PFSK-1 (cell line): ENCODE measurements around the gene PSMC5.

Source experiments
- POLR2AphosphoS5 ChIP-seq: IDR thresholded peaks from 2 replicates; pipeline ENCODE4 v1.6.1; 2012; ENCODE audit warnings: low read depth, mild to moderate bottlenecking, control low read depth, low read length, moderate library complexity
- REST ChIP-seq, 2 experiments: IDR thresholded peaks; 2 replicates each; pipeline versions ENCODE4 v1.6.1 to v1.8.0; 2011 to 2012; ENCODE audit warnings: low read depth in 2 of 2, low read length in 2 of 2, control low read depth in 1 of 2, inconsistent platforms in 1 of 2, mild to moderate bottlenecking in 1 of 2, moderate library complexity in 1 of 2; ENCODE audit not compliant: insufficient read depth in 1 of 2
- SIN3A ChIP-seq: IDR thresholded peaks from 2 replicates; pipeline ENCODE4 v1.6.1; 2012; ENCODE audit warnings: mild to moderate bottlenecking, low read length, moderate library complexity, borderline replicate concordance; ENCODE audit not compliant: insufficient read depth
- TAF1 ChIP-seq: IDR thresholded peaks from 2 replicates; pipeline ENCODE4 v1.6.1; 2012; ENCODE audit warnings: low read length, control low read depth, borderline replicate concordance; ENCODE audit not compliant: insufficient read depth

GRCh38 chr17:63832014-63832413 lies 4.8 kb downstream of the PSMC5 start:
- TF ChIP-seq POLR2AphosphoS5 (no peak; the same call in 1 of the 2 replicates), REST (IDR thresholded peaks at IDR 0.05; ENCODE audit: insufficient read depth in 1 of 2, low read depth in 2 of 2, low read length in 2 of 2) (no peak), SIN3A (no peak), TAF1 (no peak)
